A673 (cell line): ENCODE data around the gene SERINC5.

Experiments used
- CTCF ChIP-seq: fragments of 300-800, 200-600 bp; sonication (generic); conservative IDR thresholded peaks from 2 replicates; pipeline ENCODE4 v1.5.1; 2017; ENCODE audit warnings: low read depth, mild to moderate bottlenecking, antibody characterized with exemption, low read length, moderate library complexity, mixed read lengths
- EZH2 ChIP-seq: fragments of 200-600 bp; sonication (generic); IDR thresholded peaks from 2 replicates; pipeline ENCODE4 v1.6.1; 2017; ENCODE audit warnings: borderline replicate concordance, low read depth, mild to moderate bottlenecking, mixed read lengths, antibody characterized with exemption, low read length; ENCODE audit not compliant: poor library complexity, severe bottlenecking

- TF ChIP-seq CTCF (no peak), EZH2 (no peak)
Measured at GRCh38 chr5:80254767-80255430, 949 bp downstream of the SERINC5 start.
